ENCODE measurements around the gene TBC1D4. TPM values are rescaled to one million over a fixed set of nuclear protein-coding genes. Genes with fewer than 3 reads are reported as not detected.
A peak's percentile ranks its signal among the peaks of the same experiment; 100 is the strongest.
"Not testable (repeated sequence)": the region's sequence is repeated elsewhere in the genome, so short reads cannot be mapped to it uniquely, and the experiment has no call there.

The TBC1D4 gene
- total RNA-seq, 1 donor, result 6.5 TPM

DNA sequence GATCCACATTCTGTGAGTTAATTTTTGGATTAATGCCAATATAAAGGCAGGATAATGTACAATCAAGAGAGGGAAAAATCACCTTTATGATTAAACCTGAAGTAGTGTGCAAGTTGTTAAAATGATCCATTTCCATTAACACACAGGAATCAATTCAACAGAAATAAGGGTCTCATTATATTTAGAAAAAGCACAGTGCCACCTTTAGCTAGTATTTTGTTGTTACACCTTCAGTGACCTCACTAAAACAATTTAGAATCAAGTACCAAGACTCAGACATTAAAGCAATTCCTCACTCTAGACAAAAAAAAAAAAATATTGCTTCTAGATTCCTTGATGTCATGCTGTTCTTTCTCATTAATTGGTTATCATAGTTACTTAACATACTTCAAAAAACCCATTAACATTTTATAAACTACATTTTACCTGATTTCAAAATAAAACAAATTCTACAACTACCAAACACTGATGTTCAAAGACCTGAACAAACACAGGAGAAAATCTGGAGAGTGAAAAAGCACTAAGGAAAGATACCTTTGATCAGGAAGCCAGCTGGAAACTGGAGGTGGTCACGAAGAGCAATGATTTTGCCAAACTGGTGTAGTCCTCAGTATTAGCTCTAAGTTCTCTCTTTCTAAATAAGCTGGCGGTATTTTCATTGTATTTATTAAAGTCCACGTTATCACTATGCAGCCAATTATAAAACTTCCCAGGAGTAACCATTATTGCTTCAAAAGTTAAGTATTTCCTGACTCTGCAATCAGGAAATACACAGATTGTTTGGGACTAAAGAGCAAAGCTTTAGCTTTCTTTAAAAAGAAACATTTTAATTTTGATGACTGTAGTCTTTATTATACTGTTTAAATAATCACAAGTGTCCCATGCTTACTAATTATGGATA is 115.3 kb downstream of the TBC1D4 start:
- no peak for DNase-seq (ENCODE audit: low read depth in 2 of 3, low spot score in 2 of 3)

DNA sequence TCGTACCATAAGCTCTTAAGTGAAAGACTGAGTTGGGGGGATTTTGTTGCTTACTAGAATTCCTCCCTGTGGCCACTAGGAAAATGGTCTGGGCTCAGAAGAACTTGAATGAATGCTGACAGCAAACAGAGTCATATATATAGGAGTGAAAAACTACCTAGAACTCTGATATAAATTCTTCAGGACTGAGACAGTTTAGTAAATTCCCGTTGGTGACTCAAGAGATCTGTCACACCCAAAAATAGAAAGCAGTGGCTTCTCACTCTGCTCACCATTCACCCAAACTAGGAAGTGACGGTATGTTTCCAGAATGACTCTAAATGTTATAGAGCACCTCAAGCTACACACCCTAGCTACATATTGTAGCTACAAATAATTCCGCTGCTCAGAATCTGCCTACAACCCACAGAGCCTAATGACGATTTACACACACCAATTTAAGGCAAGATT is 116.2 kb downstream of the TBC1D4 start:
- no peak for DNase-seq (ENCODE audit: low read depth in 2 of 3, low spot score in 2 of 3)

DNA sequence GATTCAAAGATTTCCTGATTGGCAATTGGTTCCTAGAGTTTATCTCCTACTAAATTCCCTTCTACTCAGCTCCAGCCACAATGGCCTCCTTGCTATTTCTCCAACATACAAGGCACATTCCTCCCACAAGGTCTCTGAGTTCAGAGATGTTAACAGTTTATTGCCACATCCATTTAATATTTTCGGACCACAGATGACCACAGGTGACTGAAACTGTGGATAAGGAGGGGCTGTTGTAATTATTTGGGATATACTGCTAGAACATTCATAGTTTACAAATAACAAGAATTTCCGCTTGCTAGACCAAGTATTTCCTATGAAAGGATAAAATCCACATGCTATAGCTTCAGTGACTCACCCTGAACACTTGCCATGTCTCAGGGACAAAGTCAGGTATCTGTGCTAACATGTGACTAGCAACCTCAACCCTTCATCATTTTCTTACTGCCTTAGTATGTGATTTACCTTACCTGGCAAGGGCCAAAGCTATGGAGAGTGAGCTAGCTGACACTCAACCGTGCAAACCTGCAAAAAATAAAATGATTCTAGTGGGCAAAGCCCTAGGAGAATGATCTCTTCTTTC is 117.7 kb downstream of the TBC1D4 start:
- no peak for DNase-seq (ENCODE audit: low read depth in 2 of 3, low spot score in 2 of 3)

- no peak for DNase-seq (ENCODE audit: low read depth in 2 of 3, low spot score in 2 of 3)
Measured at GRCh38 chr13:75363371-75363770, 118.6 kb downstream of the TBC1D4 start.

- no peak for DNase-seq (ENCODE audit: low read depth in 2 of 3, low spot score in 2 of 3)
Measured at GRCh38 chr13:75362026-75362425, 119.9 kb downstream of the TBC1D4 start.

GRCh38 chr13:75360170-75360569 is 121.8 kb downstream of the TBC1D4 start:
- no peak for DNase-seq (ENCODE audit: low read depth in 2 of 3, low spot score in 2 of 3)

- no peak for DNase-seq (ENCODE audit: low read depth in 2 of 3, low spot score in 2 of 3)
Measured at GRCh38 chr13:75359266-75359665, 122.7 kb downstream of the TBC1D4 start.

GRCh38 chr13:75357576-75358289 is 124.2 kb downstream of the TBC1D4 start:
- peak in 2 of 3 donors; percentile 51 to 81 for DNase-seq (ENCODE audit: low read depth in 2 of 3, low spot score in 2 of 3)

GRCh38 chr13:75356421-75356820 is 125.5 kb downstream of the TBC1D4 start:
- DNase-seq (ENCODE audit: low read depth in 2 of 3, low spot score in 2 of 3), result no peak

DNA sequence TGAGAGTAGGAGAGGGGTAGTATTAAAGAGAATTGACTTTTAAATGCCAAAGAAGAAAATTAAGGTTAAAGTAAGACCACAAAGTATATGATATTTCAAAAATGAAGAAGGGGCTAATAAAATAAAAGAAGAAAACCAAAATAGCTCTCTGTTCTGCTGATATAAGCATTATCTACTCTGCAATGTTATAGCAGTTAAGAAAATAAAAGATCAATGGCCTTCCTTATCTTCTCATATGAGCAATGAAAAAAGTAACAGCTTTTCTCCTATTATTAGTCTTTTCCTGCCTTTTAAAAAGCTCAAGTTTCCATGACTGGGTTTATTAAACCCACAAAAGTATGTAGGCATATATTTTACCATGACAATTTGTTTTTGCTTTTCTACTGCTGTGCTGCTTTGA is 126.4 kb downstream of the TBC1D4 start:
- DNase-seq (ENCODE audit: low read depth in 2 of 3, low spot score in 2 of 3), result no peak

- DNase-seq (ENCODE audit: low read depth in 2 of 3, low spot score in 2 of 3), result no peak
Measured at GRCh38 chr13:75353781-75354193, 128.2 kb downstream of the TBC1D4 start.

- DNase-seq (ENCODE audit: low read depth in 2 of 3, low spot score in 2 of 3), result no peak
Measured at GRCh38 chr13:75352641-75353327, 129.2 kb downstream of the TBC1D4 start.

DNA sequence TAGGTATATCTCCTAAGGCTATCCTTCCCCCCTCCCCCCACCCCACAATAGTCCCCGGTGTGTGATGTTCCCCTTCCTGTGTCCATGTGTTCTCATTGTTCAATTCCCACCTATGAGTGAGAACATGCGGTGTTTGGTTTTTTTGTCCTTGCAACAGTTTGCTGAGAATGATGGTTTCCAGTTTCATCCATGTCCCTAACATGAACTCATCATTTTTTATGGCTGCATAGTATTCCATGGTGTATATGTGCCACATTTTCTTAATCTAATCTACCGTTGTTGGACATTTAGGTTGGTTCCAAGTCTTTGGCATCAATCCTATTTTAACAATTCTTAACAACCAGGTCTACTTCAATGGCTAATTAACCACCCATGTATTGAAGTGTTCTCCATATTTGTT is 130.4 kb downstream of the TBC1D4 start:
- not testable (repeated sequence) for DNase-seq (ENCODE audit: low read depth in 2 of 3, low spot score in 2 of 3)

- DNase-seq (ENCODE audit: low read depth in 2 of 3, low spot score in 2 of 3), result no peak
Measured at GRCh38 chr13:75347925-75348324, 134.0 kb downstream of the TBC1D4 start.

DNA sequence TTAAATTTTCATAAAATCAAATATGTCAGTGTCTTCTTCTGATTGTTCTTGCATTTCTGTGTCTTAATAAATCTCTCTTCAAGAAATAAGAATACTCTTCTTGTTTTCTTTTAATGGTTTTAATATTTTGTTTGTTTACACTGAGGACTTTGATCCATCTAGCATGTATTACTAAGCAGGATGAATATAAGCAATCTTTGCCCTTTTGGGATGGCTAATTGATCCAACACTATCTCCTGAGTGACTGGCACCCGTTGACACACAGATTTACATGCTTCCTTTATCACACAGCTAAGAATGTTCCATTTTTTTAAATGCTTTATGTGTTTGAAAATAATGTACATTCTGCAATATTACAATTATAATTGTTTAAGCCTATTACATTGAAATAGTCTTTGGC is 134.5 kb downstream of the TBC1D4 start:
- no peak for DNase-seq (ENCODE audit: low read depth in 2 of 3, low spot score in 2 of 3)

GRCh38 chr13:75345193-75345592 is 136.8 kb downstream of the TBC1D4 start:
- no peak for DNase-seq (ENCODE audit: low read depth in 2 of 3, low spot score in 2 of 3)

GRCh38 chr13:75341028-75341427 is 140.9 kb downstream of the TBC1D4 start:
- DNase-seq (ENCODE audit: low read depth in 2 of 3, low spot score in 2 of 3), result no peak

GRCh38 chr13:75339635-75340374 is 142.2 kb downstream of the TBC1D4 start:
- DNase-seq (ENCODE audit: low read depth in 2 of 3, low spot score in 2 of 3), result no peak

DNA sequence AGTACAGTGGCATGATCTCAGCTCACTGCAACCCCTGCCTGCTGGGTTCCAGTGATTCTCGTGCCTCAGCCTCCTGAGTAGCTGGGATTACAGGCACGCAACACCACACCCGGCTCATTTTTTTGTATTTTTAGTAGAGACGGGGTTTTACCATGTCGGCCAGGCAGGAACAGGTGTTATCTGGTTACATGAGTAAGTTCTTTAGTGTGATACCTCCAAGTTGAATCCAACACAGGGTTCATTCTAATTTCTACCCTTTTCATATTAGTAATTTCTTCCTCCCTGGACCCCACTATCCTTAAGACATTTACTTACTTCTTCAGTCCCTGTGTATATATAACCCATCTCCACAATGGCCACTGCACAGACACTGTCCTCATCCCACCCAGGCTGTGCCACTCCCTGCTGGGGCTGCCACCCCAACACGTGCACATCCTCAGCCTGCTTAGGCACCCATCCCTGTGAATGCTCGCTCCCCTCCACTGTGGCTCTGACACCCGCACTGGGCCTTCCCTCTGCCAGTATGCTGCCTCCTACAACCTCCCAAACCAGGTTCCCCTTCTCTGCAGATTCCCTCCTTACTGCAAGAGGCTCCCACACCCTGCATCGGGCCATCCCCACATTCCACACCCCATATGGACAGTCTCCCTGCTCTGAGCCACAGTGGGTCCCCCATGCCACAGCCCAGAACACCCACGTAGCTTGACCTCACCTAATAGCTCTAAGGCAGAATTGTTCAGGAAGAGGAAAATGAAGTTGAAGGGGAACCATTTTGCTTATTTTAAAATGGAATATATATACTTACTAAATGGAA is 147.1 kb downstream of the TBC1D4 start:
- no peak for DNase-seq (ENCODE audit: low read depth in 2 of 3, low spot score in 2 of 3)
